Natural killer cell (primary cell): ENCODE data around the gene NT5DC1. TPM values are rescaled to one million over a fixed set of nuclear protein-coding genes. Genes with fewer than 3 reads are reported as not detected.
A peak's percentile ranks its signal among the peaks of the same experiment; 100 is the strongest.

Source experiments
- ATAC-seq, 3 donors: fragments of 150-1000 bp in 2 of 3; fragments of 200-7000 bp in 1 of 3; cut with Tn5 transposase; 1 replicate in 1 of 3; 2 replicates in 2 of 3; pipeline ENCODE4 v1.10.0; 2021; ENCODE audit warnings: mild to moderate bottlenecking in 2 of 3, moderate library complexity in 2 of 3
- DNase-seq, 2 donors: peaks; one replicate each; pipeline versions ENCODE4 v3.0.0 to v3.0.0-alpha.2; 2013 to 2021; ENCODE audit warnings: mixed read lengths in 1 of 2
- H3K27ac ChIP-seq: one replicate; pipeline ENCODE4 v1.5.1; 2013; ENCODE audit warnings: mild to moderate bottlenecking, low read length
- H3K27me3 ChIP-seq: one replicate; pipeline ENCODE4 v1.6.1; 2013; ENCODE audit warnings: low read length; ENCODE audit not compliant: control insufficient read depth, insufficient read depth
- H3K36me3 ChIP-seq: one replicate; pipeline ENCODE4 v1.6.1; 2013; ENCODE audit warnings: low read length; ENCODE audit not compliant: control insufficient read depth, insufficient read depth
- H3K4me1 ChIP-seq: one replicate; pipeline ENCODE4 v1.6.1; 2013; ENCODE audit warnings: low read length; ENCODE audit not compliant: control insufficient read depth, insufficient read depth
- H3K4me3 ChIP-seq: one replicate; pipeline ENCODE4 v1.5.1; 2013; ENCODE audit warnings: low read length
- H3K9me3 ChIP-seq: one replicate; pipeline ENCODE4 v1.6.1; 2013; ENCODE audit warnings: low read length; ENCODE audit not compliant: control insufficient read depth, insufficient read depth
- H3K27ac Mint-ChIP-seq, 2 donors: one replicate each; pipeline ENCODE4 v1.8.0; 2022; ENCODE audit warnings: mild to moderate bottlenecking in 2 of 2, mixed read lengths in 2 of 2, moderate library complexity in 1 of 2
- H3K27me3 Mint-ChIP-seq, 2 donors: one replicate each; pipeline ENCODE4 v1.8.0; 2022; ENCODE audit warnings: low read depth in 2 of 2, mixed read lengths in 2 of 2
- H3K36me3 Mint-ChIP-seq: one replicate; pipeline ENCODE4 v1.8.0; 2022; ENCODE audit warnings: mixed read lengths
- H3K4me1 Mint-ChIP-seq, 2 donors: one replicate each; pipeline ENCODE4 v1.8.0; 2022; ENCODE audit warnings: mixed read lengths in 2 of 2
- H3K4me3 Mint-ChIP-seq: one replicate; pipeline ENCODE4 v1.8.0; 2022; ENCODE audit warnings: mild to moderate bottlenecking, moderate library complexity, mixed read lengths
- H3K9me3 Mint-ChIP-seq, 2 donors: one replicate each; pipeline ENCODE4 v1.8.0; 2022; ENCODE audit warnings: mixed read lengths in 2 of 2
- WGBS: methylation state at CpG from one replicate; pipeline ENCODE4 v1.1.7; 2013; ENCODE audit warnings: missing lambda C conversion rate; ENCODE audit not compliant: insufficient coverage; 5-methylcytosine and 5-hydroxymethylcytosine counted together
- intact Hi-C: fragments of 100-400 bp; cut with micrococcal nuclease; formaldehyde crosslinking; loops from one replicate; pipeline ENCODE4 v1.14.2; 2022
- total RNA-seq, 4 donors: library from RNA; stranded (reverse); fragments of 120-200 nt in 1 of 4; gene quantifications; one replicate each; pipeline versions ENCODE4 v1.2.3 to v1.2.4, GENCODE V29; 2013 to 2022
- TF ChIP-seq, protein P1 (sequence below): fragments of 200-600 bp; IDR thresholded peaks from one replicate; pipeline ENCODE4 v1.8.0; 2022; ENCODE audit warnings: antibody characterized with exemption

The NT5DC1 gene
- total RNA-seq, 3 donors from 2014 or later (not counting 1 experiment from before 2014, with no cell fraction given): 19.1 to 29.4 (median 20.5) TPM

DNA sequence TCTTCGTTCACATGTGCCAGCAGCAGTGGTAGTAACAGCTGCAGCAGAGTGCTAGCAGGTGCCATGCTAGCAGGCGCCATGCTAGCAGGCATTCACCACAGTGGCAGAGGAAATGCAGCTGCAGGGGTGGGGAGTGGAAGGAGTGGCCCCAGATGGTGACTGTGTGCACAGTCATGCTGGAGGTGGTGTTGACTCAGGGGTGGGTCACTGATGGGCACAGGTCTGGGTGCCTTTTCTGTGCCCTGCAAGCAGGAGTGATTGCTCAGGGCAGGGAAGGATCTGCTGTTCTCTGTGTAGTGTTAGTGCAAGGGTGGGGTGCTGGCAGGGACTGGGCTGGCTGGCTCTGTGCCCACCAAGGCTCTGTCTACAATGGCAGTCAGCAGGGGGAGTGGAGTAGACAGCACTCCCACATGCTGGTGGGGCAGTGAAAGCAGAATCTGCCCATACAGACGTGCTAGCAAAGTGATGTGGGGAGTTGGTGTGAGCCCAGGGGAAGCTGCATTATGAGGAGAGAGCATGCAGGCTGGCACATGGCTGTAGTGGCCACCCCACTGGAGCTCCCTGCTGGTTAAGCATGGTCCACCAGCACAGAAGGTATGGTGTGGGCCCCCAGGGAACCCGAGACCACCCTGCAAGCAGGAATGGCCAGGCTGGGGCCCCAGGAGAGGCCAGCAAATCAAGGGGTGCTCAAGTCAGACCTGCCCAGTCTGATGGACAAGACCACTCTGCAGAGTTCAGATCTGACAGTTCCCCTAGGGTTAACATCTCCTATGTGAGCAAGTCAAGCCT lies 164.6 kb downstream of the NT5DC1 start:
- Histone ChIP-seq H3K9me3 (no peaks in the 10 kb centered on the region), H3K4me1 (no peaks in the 10 kb centered on the region), H3K4me3 (no peak overlapping the region), H3K27ac (no peak overlapping the region), H3K27me3 (no peaks in the 10 kb centered on the region), H3K36me3 (peaks cover 7% of the 10 kb centered on the region)
- intact Hi-C loops: no loop called here
- ATAC-seq (no peak), DNase-seq (no peak)
- no peaks in the 10 kb centered on the region for H3K27me3 Mint-ChIP-seq
- no peak overlapping the region for H3K4me3 Mint-ChIP-seq
- peaks cover 0 to 10% of the 10 kb centered on the region in 2 donors for H3K9me3 Mint-ChIP-seq
- peaks cover 14% of the 10 kb centered on the region for H3K36me3 Mint-ChIP-seq
- TF ChIP-seq, protein P1, sequence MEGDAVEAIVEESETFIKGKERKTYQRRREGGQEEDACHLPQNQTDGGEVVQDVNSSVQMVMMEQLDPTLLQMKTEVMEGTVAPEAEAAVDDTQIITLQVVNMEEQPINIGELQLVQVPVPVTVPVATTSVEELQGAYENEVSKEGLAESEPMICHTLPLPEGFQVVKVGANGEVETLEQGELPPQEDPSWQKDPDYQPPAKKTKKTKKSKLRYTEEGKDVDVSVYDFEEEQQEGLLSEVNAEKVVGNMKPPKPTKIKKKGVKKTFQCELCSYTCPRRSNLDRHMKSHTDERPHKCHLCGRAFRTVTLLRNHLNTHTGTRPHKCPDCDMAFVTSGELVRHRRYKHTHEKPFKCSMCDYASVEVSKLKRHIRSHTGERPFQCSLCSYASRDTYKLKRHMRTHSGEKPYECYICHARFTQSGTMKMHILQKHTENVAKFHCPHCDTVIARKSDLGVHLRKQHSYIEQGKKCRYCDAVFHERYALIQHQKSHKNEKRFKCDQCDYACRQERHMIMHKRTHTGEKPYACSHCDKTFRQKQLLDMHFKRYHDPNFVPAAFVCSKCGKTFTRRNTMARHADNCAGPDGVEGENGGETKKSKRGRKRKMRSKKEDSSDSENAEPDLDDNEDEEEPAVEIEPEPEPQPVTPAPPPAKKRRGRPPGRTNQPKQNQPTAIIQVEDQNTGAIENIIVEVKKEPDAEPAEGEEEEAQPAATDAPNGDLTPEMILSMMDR: no peak
- peaks cover 6 to 8% of the 10 kb centered on the region in 2 donors for H3K4me1 Mint-ChIP-seq
- H3K27ac Mint-ChIP-seq: no peak overlapping the region
- WGBS: 87% methylated on average over 4 of the region's 4 CpGs

DNA sequence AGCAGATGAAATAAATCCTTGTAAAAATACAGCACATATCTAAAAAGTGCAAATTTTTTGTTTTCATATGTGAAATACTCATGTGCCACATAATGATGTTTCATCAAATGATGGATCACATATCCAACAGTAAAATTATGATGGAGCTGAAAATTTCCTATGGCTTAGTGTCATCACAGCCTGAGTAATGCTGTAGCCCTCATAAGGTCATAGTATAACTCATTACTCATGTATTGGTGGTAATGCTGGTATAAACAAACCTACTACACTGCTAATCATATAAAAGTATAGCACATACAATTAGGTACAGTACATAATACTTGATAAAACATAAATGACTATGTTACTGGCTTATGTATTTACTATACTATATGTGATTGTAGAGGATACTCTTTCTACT lies 166.2 kb downstream of the NT5DC1 start:
- intact Hi-C loops: no loop called here
- Histone ChIP-seq H3K27me3 (no peaks in the 10 kb centered on the region), H3K4me3 (no peak overlapping the region), H3K27ac (no peak overlapping the region), H3K36me3 (peaks cover 17% of the 10 kb centered on the region), H3K4me1 (no peaks in the 10 kb centered on the region), H3K9me3 (no peaks in the 10 kb centered on the region)
- Mint-ChIP-seq H3K27ac (no peak overlapping the region), H3K4me1 (peaks cover 8 to 13% of the 10 kb centered on the region in 2 donors), H3K27me3 (no peaks in the 10 kb centered on the region), H3K9me3 (peaks cover 0 to 10% of the 10 kb centered on the region in 2 donors), H3K4me3 (no peak overlapping the region), H3K36me3 (peaks cover 21% of the 10 kb centered on the region)
- ATAC-seq (no peak), DNase-seq (no peak)
- TF ChIP-seq, protein P1: no peak

DNA sequence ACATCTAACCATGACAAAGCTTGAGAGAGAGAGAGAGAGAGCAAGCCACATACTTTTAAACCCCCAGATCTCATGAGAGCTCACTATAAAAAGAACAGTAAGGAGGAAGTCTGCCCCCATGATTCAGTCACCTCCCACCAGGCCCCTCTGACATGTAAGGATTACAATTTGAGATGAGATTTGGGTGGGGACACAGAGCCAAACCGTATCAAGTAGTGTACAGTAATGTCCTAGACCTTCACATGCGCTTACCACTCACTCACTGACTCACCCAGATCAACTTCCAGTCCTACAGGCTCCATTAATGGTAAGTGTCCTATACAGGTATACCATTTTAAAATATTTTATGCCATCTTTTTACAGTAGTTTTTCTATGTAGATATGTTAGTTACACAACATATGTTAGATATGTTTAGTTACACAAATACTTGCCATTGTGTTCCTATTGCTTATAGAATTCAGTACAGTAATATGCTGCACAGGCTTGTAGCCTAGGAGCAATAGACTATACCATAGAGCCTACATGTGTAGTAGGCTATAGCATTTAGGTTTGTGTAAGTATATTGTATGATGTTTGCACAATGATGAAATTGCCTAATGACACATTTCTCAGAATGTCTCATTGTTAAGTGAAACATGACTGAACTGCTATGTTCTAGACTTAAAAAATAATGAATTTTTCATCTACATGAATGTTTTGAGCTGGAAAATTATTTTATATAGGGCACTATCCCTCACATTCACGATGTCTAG lies 167.4 kb downstream of the NT5DC1 start:
- Mint-ChIP-seq H3K27ac (peak overlapping the region in 1 of 2 donors; percentile 46), H3K9me3 (peaks cover 0 to 6% of the 10 kb centered on the region in 2 donors)
- intact Hi-C loops: no loop called here

More for the DNA sequence above, 167.4 kb downstream of the NT5DC1 start:
- ATAC-seq (no peak), DNase-seq (peak in 1 of 2 donors; percentile 2)
- no peak overlapping the region for H3K27ac ChIP-seq
- no peaks in the 10 kb centered on the region for H3K27me3 Mint-ChIP-seq
- H3K9me3 ChIP-seq: no peaks in the 10 kb centered on the region
- no peaks in the 10 kb centered on the region for H3K4me1 ChIP-seq
- peaks cover 13% of the 10 kb centered on the region for H3K36me3 Mint-ChIP-seq
- 100% methylated on average over 2 of the region's 3 CpGs for WGBS
- TF ChIP-seq, protein P1: no peak
- H3K36me3 ChIP-seq: peaks cover 27% of the 10 kb centered on the region
- H3K4me1 Mint-ChIP-seq: peaks cover 8 to 13% of the 10 kb centered on the region in 2 donors
- H3K4me3 ChIP-seq: no peak overlapping the region
- no peak overlapping the region for H3K4me3 Mint-ChIP-seq
- H3K27me3 ChIP-seq: no peaks in the 10 kb centered on the region
